22Rv1 (cell line): ENCODE measurements around the gene ZNF527.
A peak's percentile ranks its signal among the peaks of the same experiment; 100 is the strongest.
"Not testable (repeated sequence)": the region's sequence is repeated elsewhere in the genome, so short reads cannot be mapped to it uniquely, and the experiment has no call there.

Experiments
- H3K27ac ChIP-seq: fragments of 450-650 bp; 2 replicates; pipeline ENCODE4 v1.5.1; 2017
- ZFX ChIP-seq: fragments of 450-650 bp; IDR thresholded peaks from 2 replicates; pipeline ENCODE4 v1.6.1; 2017; ENCODE audit warnings: antibody characterized with exemption, borderline replicate concordance
- TF ChIP-seq, protein P1 (sequence below): fragments of 450-650 bp; IDR thresholded peaks from 2 replicates; pipeline ENCODE4 v1.5.1; 2017; ENCODE audit warnings: mild to moderate bottlenecking

Gene ZNF527

DNA sequence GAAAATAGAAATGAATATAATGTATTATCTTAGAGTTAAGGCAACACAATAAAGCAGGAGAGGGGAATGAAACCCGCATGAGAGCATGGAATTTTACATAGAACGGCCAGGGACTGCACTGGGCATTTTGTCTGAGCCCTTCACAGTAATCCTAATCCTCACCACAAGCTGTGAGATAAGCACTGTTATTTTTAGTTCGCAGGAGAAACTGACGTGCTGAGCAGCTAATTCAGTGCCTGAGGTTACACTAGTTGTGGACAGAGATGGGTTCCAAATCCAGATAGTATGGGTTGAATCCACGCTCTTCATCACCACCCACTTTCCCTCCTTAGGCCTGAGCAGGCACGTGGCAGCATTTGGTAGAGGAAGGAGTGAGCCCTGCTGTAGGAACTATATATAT is 24.8 kb upstream of the ZNF527 start:
- TF ChIP-seq, protein P1, sequence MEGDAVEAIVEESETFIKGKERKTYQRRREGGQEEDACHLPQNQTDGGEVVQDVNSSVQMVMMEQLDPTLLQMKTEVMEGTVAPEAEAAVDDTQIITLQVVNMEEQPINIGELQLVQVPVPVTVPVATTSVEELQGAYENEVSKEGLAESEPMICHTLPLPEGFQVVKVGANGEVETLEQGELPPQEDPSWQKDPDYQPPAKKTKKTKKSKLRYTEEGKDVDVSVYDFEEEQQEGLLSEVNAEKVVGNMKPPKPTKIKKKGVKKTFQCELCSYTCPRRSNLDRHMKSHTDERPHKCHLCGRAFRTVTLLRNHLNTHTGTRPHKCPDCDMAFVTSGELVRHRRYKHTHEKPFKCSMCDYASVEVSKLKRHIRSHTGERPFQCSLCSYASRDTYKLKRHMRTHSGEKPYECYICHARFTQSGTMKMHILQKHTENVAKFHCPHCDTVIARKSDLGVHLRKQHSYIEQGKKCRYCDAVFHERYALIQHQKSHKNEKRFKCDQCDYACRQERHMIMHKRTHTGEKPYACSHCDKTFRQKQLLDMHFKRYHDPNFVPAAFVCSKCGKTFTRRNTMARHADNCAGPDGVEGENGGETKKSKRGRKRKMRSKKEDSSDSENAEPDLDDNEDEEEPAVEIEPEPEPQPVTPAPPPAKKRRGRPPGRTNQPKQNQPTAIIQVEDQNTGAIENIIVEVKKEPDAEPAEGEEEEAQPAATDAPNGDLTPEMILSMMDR, result no peak
- TF ChIP-seq ZFX, result no peak

DNA sequence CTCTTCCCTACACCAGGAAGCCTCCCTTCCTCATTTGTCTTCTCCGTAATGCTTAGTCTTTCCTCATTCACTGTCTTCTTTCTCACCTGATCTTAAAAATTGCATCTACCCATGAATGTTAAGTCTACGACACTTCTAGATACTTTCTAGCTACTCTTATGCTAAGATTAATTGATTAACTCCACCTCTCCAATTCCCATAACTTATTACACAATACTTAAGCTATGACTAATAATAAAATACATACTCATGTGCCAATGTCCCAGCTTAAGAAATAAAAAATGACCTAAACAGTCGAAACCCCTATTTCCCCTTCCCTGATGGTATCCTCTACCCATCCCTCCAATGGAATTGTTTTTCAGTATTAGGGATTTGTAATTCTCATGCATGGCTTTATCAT is 22.8 kb upstream of the ZNF527 start:
- no peak overlapping the region for H3K27ac ChIP-seq
- TF ChIP-seq ZFX, result no peak
- TF ChIP-seq, protein P1, result no peak

More for the DNA sequence above, 24.8 kb upstream of the ZNF527 start:
- H3K27ac ChIP-seq, result no peak overlapping the region

DNA sequence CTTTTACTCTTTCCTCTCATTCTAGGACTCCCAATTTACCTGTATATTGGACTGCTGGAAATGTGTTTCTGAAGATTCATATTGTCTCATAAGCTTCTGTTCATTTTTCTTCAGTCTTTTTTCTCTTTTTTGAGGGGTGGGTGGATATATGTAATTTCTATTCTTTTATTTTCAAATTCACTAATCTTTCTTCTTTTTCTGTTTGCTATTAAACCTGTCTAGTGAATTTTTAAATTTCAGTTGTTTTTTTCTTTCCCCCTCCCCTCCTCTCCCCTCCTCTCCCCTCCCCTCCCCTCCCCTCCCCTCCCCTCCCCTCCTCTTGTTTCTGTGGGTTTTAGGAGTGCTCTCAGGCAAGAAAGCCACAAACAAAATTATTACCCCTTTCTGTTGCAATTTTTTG is 16.9 kb upstream of the ZNF527 start:
- TF ChIP-seq, protein P1, result no peak
- TF ChIP-seq ZFX, result no peak

DNA sequence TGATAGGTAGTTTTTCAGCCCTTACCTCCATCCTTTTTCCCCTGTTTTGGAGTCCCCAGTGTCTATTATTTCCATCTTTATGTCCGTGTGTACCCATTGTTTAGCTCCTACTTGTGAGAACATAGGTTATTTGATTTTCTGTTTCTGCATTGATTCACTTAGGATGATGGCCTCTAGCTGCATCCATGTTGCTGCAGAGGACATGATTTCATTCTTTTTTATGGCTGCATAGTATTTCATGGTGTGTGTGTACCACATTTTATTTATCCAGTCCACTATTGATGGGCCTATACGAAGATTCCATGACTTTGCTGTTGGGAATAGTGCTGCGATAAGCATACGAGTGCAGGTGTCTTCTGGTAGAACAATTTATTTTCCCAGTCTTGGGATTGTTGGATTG is 15.0 kb upstream of the ZNF527 start:
- no peak for TF ChIP-seq ZFX
- TF ChIP-seq, protein P1, result no peak
- no peak overlapping the region for H3K27ac ChIP-seq

More for the DNA sequence above, 16.9 kb upstream of the ZNF527 start:
- no peak overlapping the region for H3K27ac ChIP-seq

DNA sequence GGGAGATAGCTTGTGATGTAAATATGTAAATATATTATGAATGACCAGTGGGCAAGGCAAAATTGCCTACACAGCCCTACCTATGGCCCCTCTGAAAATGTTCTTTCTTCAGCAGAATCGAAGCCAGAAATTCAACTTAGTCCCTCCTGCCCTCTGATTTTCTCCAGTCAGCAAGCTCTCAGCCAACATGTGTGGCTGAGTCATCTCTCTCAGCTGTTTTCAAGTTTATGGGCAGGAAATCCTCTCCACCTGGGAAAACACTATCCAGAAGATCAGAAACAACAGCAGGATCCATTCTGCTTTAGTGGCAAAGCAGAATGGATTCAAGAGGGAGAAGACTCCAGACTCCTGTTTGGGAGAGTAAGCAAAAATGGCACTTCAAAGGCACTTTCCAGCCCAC is 8.9 kb upstream of the ZNF527 start:
- H3K27ac ChIP-seq, result no peak overlapping the region
- TF ChIP-seq ZFX, result no peak
- TF ChIP-seq, protein P1, result no peak

DNA sequence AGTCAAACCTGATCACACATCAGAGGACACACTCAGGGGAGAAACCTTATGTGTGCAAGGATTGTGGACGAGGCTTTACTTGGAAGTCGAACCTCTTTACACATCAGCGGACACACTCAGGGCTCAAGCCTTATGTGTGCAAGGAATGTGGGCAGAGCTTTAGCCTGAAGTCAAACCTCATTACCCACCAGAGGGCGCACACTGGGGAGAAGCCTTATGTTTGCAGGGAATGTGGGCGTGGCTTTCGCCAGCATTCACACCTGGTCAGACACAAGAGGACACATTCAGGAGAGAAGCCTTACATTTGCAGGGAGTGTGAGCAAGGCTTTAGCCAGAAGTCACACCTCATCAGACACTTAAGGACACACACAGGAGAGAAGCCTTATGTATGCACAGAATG is 8.2 kb upstream of the ZNF527 start:
- TF ChIP-seq ZFX, result no peak
- TF ChIP-seq, protein P1, result peak; percentile 48
- H3K27ac ChIP-seq, result no peak overlapping the region

DNA sequence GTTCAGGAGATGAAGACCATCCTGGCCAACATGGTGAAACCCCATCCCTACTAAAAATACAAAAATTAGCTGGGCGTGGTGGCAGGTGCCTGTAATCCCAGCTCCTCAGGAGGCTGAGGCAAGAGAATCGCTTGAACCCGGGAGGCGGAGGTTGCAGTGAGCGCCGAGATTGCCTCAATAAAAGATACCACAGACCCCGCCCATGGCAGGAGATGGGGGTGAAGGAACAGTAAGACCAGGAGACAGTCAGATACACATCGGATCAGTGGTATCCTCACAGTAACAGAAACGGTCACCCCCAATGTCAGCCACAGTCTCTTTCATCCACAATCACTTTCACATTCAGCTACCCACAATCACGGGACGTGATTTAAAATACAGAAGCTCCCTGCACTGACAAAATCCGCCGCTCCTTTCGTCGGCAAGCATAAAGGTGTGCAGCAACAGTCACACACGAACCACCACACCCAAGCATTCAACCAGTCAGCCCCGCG is 466 bp upstream of the ZNF527 start:
- peak overlapping the region; percentile 85 for H3K27ac ChIP-seq

DNA sequence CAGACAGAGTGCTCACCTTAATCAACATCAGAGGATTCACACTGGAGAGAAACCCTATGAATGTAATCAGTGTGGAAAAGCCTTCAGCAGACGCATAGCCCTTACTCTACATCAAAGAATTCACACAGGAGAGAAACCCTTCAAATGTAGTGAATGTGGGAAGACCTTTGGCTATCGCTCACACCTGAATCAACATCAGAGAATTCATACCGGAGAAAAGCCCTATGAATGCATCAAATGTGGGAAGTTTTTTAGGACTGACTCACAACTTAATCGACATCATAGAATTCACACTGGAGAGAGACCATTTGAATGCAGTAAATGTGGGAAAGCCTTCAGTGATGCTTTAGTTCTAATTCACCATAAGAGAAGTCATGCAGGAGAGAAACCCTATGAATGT is 18.3 kb downstream of the ZNF527 start:
- no peak overlapping the region for H3K27ac ChIP-seq
- TF ChIP-seq ZFX, result no peak
- TF ChIP-seq, protein P1, result no peak

DNA sequence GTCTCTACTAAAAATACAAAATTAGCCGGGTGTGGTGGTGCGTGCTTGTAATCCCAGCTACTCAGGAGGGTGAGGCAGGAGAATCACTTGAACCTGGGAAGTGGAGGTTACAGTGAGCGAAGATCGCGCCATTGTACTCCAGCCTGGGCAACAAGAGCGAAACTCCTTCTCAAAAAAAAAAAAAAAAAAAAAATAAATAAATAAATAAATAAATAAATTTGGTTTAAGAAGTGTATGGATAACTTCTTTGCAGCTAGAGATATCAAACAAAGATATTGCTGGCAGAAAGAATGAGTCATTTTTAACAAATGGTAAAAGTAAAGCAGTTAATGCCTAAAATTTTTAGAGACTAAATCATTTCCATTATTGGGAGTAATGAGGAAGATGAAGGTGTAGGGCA is 20.5 kb downstream of the ZNF527 start:
- H3K27ac ChIP-seq, result not testable (repeated sequence)
